HepG2 (cell line): ENCODE measurements around the gene AHR. TPM values are rescaled to one million over a fixed set of nuclear protein-coding genes. Genes with fewer than 3 reads are reported as not detected.
A peak's percentile ranks its signal among the peaks of the same experiment; 100 is the strongest.

Experiments
- DPF2 ChIP-seq: sonication (generic); formaldehyde crosslinking; IDR thresholded peaks from 2 replicates; pipeline ENCODE4 v1.4.0; 2020; ENCODE audit warnings: mild to moderate bottlenecking, low read depth, missing genetic modification reagents, borderline replicate concordance
- GABPB1 ChIP-seq: IDR thresholded peaks from 2 replicates; pipeline ENCODE4 v1.6.1; 2016; ENCODE audit warnings: mild to moderate bottlenecking, missing genetic modification reagents, moderate library complexity, missing compliant biosample characterization
- GATAD1 ChIP-seq: IDR thresholded peaks from 2 replicates; pipeline ENCODE4 v1.6.1; 2016; ENCODE audit warnings: missing genetic modification reagents, missing compliant biosample characterization
- MTA3 ChIP-seq: sonication (generic); formaldehyde crosslinking; IDR thresholded peaks from 2 replicates; pipeline ENCODE4 v1.4.0; 2020; ENCODE audit warnings: missing genetic modification reagents
- MXD4 ChIP-seq: IDR thresholded peaks from 2 replicates; pipeline ENCODE4 v1.6.1; 2016; ENCODE audit warnings: mild to moderate bottlenecking, missing biosample characterization, missing genetic modification reagents
- NR1H2 ChIP-seq: sonication (generic); formaldehyde crosslinking; IDR thresholded peaks from 2 replicates; pipeline ENCODE4 v1.8.1; 2022; ENCODE audit warnings: low read depth, missing genetic modification reagents, borderline replicate concordance
- SIN3A ChIP-seq: IDR thresholded peaks from 2 replicates; pipeline ENCODE4 v1.6.1; 2011; ENCODE audit warnings: low read depth, mild to moderate bottlenecking, control low read depth, low read length, borderline replicate concordance
- SMARCC2 ChIP-seq: fragments of 450-650 bp; IDR thresholded peaks from 2 replicates; pipeline ENCODE4 v1.6.1; 2017; ENCODE audit warnings: antibody characterized with exemption, mild to moderate bottlenecking
- TBX2 ChIP-seq: sonication (generic); formaldehyde crosslinking; IDR thresholded peaks from 2 replicates; pipeline ENCODE4 v1.5.0; 2020; ENCODE audit warnings: missing genetic modification reagents, mild to moderate bottlenecking, borderline replicate concordance
- ZFP41 ChIP-seq: sonication (generic); formaldehyde crosslinking; IDR thresholded peaks from 2 replicates; pipeline ENCODE4 v1.4.0; 2020; ENCODE audit warnings: mild to moderate bottlenecking, missing genetic modification reagents, borderline replicate concordance
- ZNF121 ChIP-seq: sonication (generic); formaldehyde crosslinking; IDR thresholded peaks from 2 replicates; pipeline ENCODE4 v1.5.0; 2020; ENCODE audit warnings: mild to moderate bottlenecking, missing genetic modification reagents
- ZNF431 ChIP-seq: sonication (generic); formaldehyde crosslinking; IDR thresholded peaks from 2 replicates; pipeline ENCODE4 v1.9.0; 2022; ENCODE audit warnings: missing genetic modification reagents, low read depth, mild to moderate bottlenecking, borderline replicate concordance
- ZNF549 ChIP-seq: sonication (generic); formaldehyde crosslinking; IDR thresholded peaks from 2 replicates; pipeline ENCODE4 v1.5.0; 2020; ENCODE audit warnings: missing genetic modification reagents
- ZNF615 ChIP-seq: sonication (generic); formaldehyde crosslinking; IDR thresholded peaks from 2 replicates; pipeline ENCODE4 v1.5.0; 2020; ENCODE audit warnings: mild to moderate bottlenecking, missing genetic modification reagents, borderline replicate concordance
- ZNF781 ChIP-seq: sonication (generic); formaldehyde crosslinking; IDR thresholded peaks from 2 replicates; pipeline ENCODE4 v1.5.1; 2020; ENCODE audit warnings: borderline replicate concordance, mild to moderate bottlenecking, missing genetic modification reagents; ENCODE audit errors: not compliant biosample characterization
- ZNF878 ChIP-seq: sonication (generic); formaldehyde crosslinking; IDR thresholded peaks from 2 replicates; pipeline ENCODE4 v1.8.1; 2023; ENCODE audit warnings: mild to moderate bottlenecking, missing genetic modification reagents, moderate library complexity
- ZZZ3 ChIP-seq: sonication (generic); formaldehyde crosslinking; IDR thresholded peaks from 2 replicates; pipeline ENCODE4 v1.4.0; 2020; ENCODE audit warnings: missing genetic modification reagents, mild to moderate bottlenecking, borderline replicate concordance
- polyA plus RNA-seq, 8 experiments: library from polyadenylated mRNA; depleted of rRNA in 3 of 8; stranded (reverse) in 7 of 8; unstranded in 1 of 8; fragments of >200 nt; fragmentation: Illumina TruSeq in 4 of 8; extraction: Trizol in 4 of 8; gene quantifications; 2 replicates each; pipeline versions ENCODE4 v1.2.1 to v1.2.3, GENCODE V29; 2011 to 2016; ENCODE audit warnings: low read depth in 4 of 8, missing spikeins in 1 of 8, mixed read lengths in 1 of 8; ENCODE audit not compliant: insufficient read depth in 1 of 8
- total RNA-seq, 5 experiments: library from RNA; depleted of rRNA; stranded (reverse); fragments of >200 nt; fragmentation: Illumina TruSeq; extraction: Trizol; gene quantifications; 2 replicates each; pipeline ENCODE4 v1.2.3, GENCODE V29; 2016; ENCODE audit warnings: low read depth in 1 of 5
- TF ChIP-seq, protein P1 (sequence below): sonication (generic); formaldehyde crosslinking; IDR thresholded peaks from 2 replicates; pipeline ENCODE4 v1.5.1; 2020; ENCODE audit warnings: missing genetic modification reagents, mild to moderate bottlenecking, borderline replicate concordance
- TF ChIP-seq, protein P2 (sequence below): sonication (generic); formaldehyde crosslinking; IDR thresholded peaks from 2 replicates; pipeline ENCODE4 v1.5.1; 2020; ENCODE audit warnings: missing genetic modification reagents, mild to moderate bottlenecking, borderline replicate concordance
- TF ChIP-seq, protein P3 (sequence below): sonication (generic); formaldehyde crosslinking; IDR thresholded peaks from 2 replicates; pipeline ENCODE4 v1.8.0; 2022; ENCODE audit warnings: missing genetic modification reagents, mild to moderate bottlenecking, inconsistent platforms, borderline replicate concordance
- TF ChIP-seq, protein P4 (sequence below): sonication (generic); formaldehyde crosslinking; IDR thresholded peaks from 2 replicates; pipeline ENCODE4 v1.5.0; 2020; ENCODE audit warnings: mild to moderate bottlenecking, missing genetic modification reagents
- TF ChIP-seq, protein P5 (sequence below): sonication (generic); formaldehyde crosslinking; IDR thresholded peaks from 2 replicates; pipeline ENCODE4 v1.5.0; 2020; ENCODE audit warnings: missing genetic modification reagents

The AHR gene
- total and polyA plus RNA-seq, 2 of the 13 experiments (the other 11 are each of a cell fraction or from before 2014, with no cell fraction given) = 9.0 to 31.3 TPM

DNA sequence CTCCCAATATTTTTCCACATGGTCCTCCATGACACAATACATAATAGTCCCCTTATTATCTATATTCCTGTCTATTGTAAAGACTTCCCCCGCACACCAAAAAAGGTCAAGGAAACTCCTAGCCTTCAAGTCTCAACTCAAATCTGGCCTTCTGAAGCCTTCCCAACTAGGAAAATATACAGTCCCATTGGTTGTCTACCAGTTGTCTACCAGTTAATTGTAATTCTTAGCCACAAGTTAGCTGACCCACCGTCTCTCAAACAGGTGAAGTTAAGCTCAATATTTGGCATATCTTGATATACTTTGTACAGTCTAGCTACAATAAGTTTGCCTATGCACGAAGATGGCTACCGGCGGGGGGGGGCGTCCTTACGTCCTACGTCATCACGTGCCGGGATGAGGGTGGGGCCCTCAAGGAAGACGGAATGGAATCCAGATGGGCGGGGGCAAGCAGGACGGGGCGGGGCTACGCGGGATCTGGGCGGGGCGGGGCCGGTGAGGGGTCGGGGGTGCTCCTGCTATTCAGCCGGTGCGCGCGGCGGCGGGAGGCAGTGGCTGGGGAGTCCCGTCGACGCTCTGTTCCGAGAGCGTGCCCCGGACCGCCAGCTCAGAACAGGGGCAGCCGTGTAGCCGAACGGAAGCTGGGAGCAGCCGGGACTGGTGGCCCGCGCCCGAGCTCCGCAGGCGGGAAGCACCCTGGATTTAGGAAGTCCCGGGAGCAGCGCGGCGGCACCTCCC, at the start of gene AHR (continued):
- TF ChIP-seq GATAD1 (CRISPR knock-in tag) = no peak; the same call in 1 of the 2 replicates
- TF ChIP-seq MXD4 = no peak
- 0 out of 2 replicates have a peak, but pooled peaks have one; percentile 45 for TF ChIP-seq TBX2 (CRISPR knock-in tag)
- TF ChIP-seq, protein P1, sequence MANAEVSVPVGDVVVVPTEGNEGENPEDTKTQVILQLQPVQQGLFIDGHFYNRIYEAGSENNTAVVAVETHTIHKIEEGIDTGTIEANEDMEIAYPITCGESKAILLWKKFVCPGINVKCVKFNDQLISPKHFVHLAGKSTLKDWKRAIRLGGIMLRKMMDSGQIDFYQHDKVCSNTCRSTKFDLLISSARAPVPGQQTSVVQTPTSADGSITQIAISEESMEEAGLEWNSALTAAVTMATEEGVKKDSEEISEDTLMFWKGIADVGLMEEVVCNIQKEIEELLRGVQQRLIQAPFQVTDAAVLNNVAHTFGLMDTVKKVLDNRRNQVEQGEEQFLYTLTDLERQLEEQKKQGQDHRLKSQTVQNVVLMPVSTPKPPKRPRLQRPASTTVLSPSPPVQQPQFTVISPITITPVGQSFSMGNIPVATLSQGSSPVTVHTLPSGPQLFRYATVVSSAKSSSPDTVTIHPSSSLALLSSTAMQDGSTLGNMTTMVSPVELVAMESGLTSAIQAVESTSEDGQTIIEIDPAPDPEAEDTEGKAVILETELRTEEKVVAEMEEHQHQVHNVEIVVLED = peak; percentile 98
- peak; percentile 72; the same call in 1 of the 2 replicates for TF ChIP-seq GABPB1 (CRISPR knock-in tag)
- TF ChIP-seq ZNF431 = no peak
- no peak for TF ChIP-seq ZNF549 (CRISPR knock-in tag)
- no peak for TF ChIP-seq SMARCC2
- no peak for TF ChIP-seq ZNF781
- peak; percentile 77; the same call in 1 of the 2 replicates for TF ChIP-seq SIN3A
- TF ChIP-seq, protein P2, sequence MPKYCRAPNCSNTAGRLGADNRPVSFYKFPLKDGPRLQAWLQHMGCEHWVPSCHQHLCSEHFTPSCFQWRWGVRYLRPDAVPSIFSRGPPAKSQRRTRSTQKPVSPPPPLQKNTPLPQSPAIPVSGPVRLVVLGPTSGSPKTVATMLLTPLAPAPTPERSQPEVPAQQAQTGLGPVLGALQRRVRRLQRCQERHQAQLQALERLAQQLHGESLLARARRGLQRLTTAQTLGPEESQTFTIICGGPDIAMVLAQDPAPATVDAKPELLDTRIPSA = no peak
- TF ChIP-seq, protein P3, sequence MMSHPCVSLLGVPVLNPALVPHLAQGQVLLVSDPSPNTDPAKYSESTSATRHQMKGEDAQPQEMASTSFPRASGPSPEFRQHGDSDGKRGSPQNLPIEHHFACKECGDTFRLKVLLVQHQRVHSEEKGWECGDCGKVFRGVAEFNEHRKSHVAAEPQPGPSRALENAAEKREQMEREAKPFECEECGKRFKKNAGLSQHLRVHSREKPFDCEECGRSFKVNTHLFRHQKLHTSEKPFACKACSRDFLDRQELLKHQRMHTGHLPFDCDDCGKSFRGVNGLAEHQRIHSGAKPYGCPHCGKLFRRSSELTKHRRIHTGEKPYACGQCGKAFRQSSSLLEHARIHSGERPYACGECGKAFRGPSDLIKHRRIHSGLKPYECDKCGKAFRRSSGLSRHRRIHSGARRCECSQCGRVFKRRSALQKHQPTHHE (CRISPR knock-in tag) = no peak; the same call in 1 of the 2 replicates
- TF ChIP-seq MTA3 = no peak
- TF ChIP-seq ZNF878 (CRISPR knock-in tag) = no peak
- TF ChIP-seq ZFP41 (CRISPR knock-in tag) = no peak
- no peak for TF ChIP-seq ZNF615 (CRISPR knock-in tag)
- no peak for TF ChIP-seq NR1H2
- no peak for TF ChIP-seq ZZZ3 (CRISPR knock-in tag)
- TF ChIP-seq, protein P4, sequence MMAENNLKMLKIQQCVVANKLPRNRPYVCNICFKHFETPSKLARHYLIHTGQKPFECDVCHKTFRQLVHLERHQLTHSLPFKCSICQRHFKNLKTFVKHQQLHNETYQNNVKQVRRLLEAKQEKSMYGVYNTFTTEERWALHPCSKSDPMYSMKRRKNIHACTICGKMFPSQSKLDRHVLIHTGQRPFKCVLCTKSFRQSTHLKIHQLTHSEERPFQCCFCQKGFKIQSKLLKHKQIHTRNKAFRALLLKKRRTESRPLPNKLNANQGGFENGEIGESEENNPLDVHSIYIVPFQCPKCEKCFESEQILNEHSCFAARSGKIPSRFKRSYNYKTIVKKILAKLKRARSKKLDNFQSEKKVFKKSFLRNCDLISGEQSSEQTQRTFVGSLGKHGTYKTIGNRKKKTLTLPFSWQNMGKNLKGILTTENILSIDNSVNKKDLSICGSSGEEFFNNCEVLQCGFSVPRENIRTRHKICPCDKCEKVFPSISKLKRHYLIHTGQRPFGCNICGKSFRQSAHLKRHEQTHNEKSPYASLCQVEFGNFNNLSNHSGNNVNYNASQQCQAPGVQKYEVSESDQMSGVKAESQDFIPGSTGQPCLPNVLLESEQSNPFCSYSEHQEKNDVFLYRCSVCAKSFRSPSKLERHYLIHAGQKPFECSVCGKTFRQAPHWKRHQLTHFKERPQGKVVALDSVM (CRISPR knock-in tag) = peak; percentile 62
- no peak for TF ChIP-seq ZNF121 (CRISPR knock-in tag)
- TF ChIP-seq, protein P5, sequence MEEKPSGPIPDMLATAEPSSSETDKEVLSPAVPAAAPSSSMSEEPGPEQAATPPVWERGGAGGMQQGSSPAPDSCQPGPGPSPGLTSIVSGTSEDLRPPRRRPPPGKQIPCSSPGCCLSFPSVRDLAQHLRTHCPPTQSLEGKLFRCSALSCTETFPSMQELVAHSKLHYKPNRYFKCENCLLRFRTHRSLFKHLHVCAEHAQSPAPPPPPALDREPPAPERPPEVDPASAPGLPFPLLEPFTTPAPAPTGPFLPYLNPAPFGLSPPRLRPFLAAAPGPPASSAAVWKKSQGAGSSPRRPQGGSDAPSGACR = no peak
- no peak for TF ChIP-seq DPF2
